ENCODE results near the gene GLB1L3. TPM values are rescaled to one million over a fixed set of nuclear protein-coding genes. Genes with fewer than 3 reads are reported as not detected.

The GLB1L3 gene
- polyA plus RNA-seq, 1 donor (not counting 4 experiments of a cell fraction or from before 2014, with no cell fraction given) = 3.0 TPM

DNA sequence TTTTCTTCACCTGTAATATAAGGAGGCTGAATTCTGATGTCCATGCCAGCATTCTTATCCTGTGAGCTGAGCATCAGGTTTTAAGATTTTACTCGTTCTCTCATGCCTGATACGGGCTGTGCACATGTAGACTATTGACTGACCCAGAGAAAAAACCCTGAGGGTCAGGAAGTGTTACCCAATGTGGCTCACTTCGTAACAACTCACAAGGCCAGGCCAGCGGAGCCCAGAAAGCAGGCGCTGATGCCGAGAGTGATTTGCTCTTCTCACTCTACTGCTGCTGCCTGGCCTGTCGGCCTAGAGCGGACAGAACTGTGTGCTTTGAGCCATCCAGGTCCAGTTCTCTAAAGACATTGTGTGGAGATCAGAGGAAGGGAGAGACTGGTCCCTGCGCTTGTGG lies 33.8 kb upstream of the GLB1L3 start:
- H3K4me3 ChIP-seq (ENCODE audit: control insufficient read depth in 2 of 3, extremely low read depth in 1 of 3, insufficient read depth in 2 of 3, low read depth in 1 of 3, low read length in 3 of 3) = no peak overlapping the region
- H3K4me1 ChIP-seq (ENCODE audit: control insufficient read depth, extremely low read depth, insufficient read depth, low read length) = peaks cover 2% of the 10 kb centered on the region
- no peak overlapping the region for H2AFZ ChIP-seq (ENCODE audit: control insufficient read depth, low read length)
- H3K27ac ChIP-seq (ENCODE audit: control insufficient read depth, insufficient read depth, low read length) = no peak overlapping the region
- no peaks in the 10 kb centered on the region for H3K79me2 ChIP-seq (ENCODE audit: control insufficient read depth, insufficient read depth, low read length)
- dilution Hi-C loops (cut with MboI; ENCODE audit: extremely low pct_ligation_motif_present, low sequenced_read_pairs) = no loop called here
- TF ChIP-seq CTCF (optimal IDR thresholded peaks at IDR 0.05 in 1 of 3, IDR thresholded peaks at IDR 0.05 in 1 of 3, conservative IDR thresholded peaks at IDR 0.05 in 1 of 3; ENCODE audit: extremely low read depth in 1 of 3, insufficient read depth in 2 of 3, low read length in 3 of 3) (no peak), EZH2 (IDR thresholded peaks at IDR 0.05; ENCODE audit: low read length) (no peak)
- no peak overlapping the region for H3K4me2 ChIP-seq (ENCODE audit: control insufficient read depth, extremely low read depth, insufficient read depth, low read depth, low read length)
- no peaks in the 10 kb centered on the region for H3K9me1 ChIP-seq (ENCODE audit: control insufficient read depth, extremely low read depth, insufficient read depth, low read length)
- H3K9me3 ChIP-seq (ENCODE audit: control insufficient read depth, low read depth, low read length) = no peaks in the 10 kb centered on the region
- H3K36me3 ChIP-seq (ENCODE audit: control insufficient read depth in 2 of 2, extremely low read depth in 1 of 2, insufficient read depth in 2 of 2, low read length in 2 of 2) = peaks cover 31 to 47% of the 10 kb centered on the region in 2 experiments
- FAIRE-seq (no peak), DNase-seq (ENCODE audit: low read depth, low spot score) (no peak)
- no peaks in the 10 kb centered on the region for H4K20me1 ChIP-seq (ENCODE audit: control insufficient read depth, extremely low read depth, insufficient read depth, low read length)
- no peaks in the 10 kb centered on the region for H3K27me3 ChIP-seq (ENCODE audit: control insufficient read depth, extremely low read depth, insufficient read depth, low read length)
- H3K9ac ChIP-seq (ENCODE audit: control insufficient read depth, extremely low read depth, insufficient read depth, low read length) = no peak overlapping the region

- Histone ChIP-seq H3K79me2 (ENCODE audit: control insufficient read depth, insufficient read depth, low read length) (no peaks in the 10 kb centered on the region), H3K9me1 (ENCODE audit: control insufficient read depth, extremely low read depth, insufficient read depth, low read length) (no peaks in the 10 kb centered on the region), H3K9me3 (ENCODE audit: control insufficient read depth, low read depth, low read length) (no peaks in the 10 kb centered on the region), H2AFZ (ENCODE audit: control insufficient read depth, low read length) (no peak overlapping the region), H3K27me3 (ENCODE audit: control insufficient read depth, extremely low read depth, insufficient read depth, low read length) (no peaks in the 10 kb centered on the region), H3K27ac (ENCODE audit: control insufficient read depth, insufficient read depth, low read length) (no peak overlapping the region), H3K9ac (ENCODE audit: control insufficient read depth, extremely low read depth, insufficient read depth, low read length) (no peak overlapping the region), H4K20me1 (ENCODE audit: control insufficient read depth, extremely low read depth, insufficient read depth, low read length) (no peaks in the 10 kb centered on the region), H3K36me3 (ENCODE audit: control insufficient read depth in 2 of 2, extremely low read depth in 1 of 2, insufficient read depth in 2 of 2, low read length in 2 of 2) (peaks cover 38 to 41% of the 10 kb centered on the region in 2 experiments), H3K4me3 (ENCODE audit: control insufficient read depth in 2 of 3, extremely low read depth in 1 of 3, insufficient read depth in 2 of 3, low read depth in 1 of 3, low read length in 3 of 3) (no peak overlapping the region), H3K4me2 (ENCODE audit: control insufficient read depth, extremely low read depth, insufficient read depth, low read depth, low read length) (no peak overlapping the region), H3K4me1 (ENCODE audit: control insufficient read depth, extremely low read depth, insufficient read depth, low read length) (peaks cover 2% of the 10 kb centered on the region)
- dilution Hi-C loops (cut with MboI; ENCODE audit: extremely low pct_ligation_motif_present, low sequenced_read_pairs) = no loop called here
- FAIRE-seq (no peak), DNase-seq (ENCODE audit: low read depth, low spot score) (no peak)
- TF ChIP-seq EZH2 (IDR thresholded peaks at IDR 0.05; ENCODE audit: low read length) = no peak
- TF ChIP-seq CTCF (optimal IDR thresholded peaks at IDR 0.05 in 1 of 3, IDR thresholded peaks at IDR 0.05 in 1 of 3, conservative IDR thresholded peaks at IDR 0.05 in 1 of 3; ENCODE audit: extremely low read depth in 1 of 3, insufficient read depth in 2 of 3, low read length in 3 of 3) = no peak
These were observed 32.3 kb upstream of the GLB1L3 start for GRCh38 chr11:134243913-134244312.

All from keratinocyte (primary cell).